Activated CD8-positive, alpha-beta memory T cell treated with anti-CD3 and anti-CD28 coated beads for 24 hours (primary cell): ENCODE measurements around the gene DPH7.
"Not testable (repeated sequence)": the region's sequence is repeated elsewhere in the genome, so short reads cannot be mapped to it uniquely, and the experiment has no call there.

ENCODE experiments used
- DNase-seq: peaks from one replicate; pipeline ENCODE4 v3.0.0-alpha.2; 2020

The DPH7 gene

GRCh38 chr9:137544176-137544760 is 34.5 kb downstream of the DPH7 start:
- DNase-seq: no peak

- DNase-seq: no peak
Observed at GRCh38 chr9:137543237-137543963, 35.3 kb downstream of the DPH7 start.

- no peak for DNase-seq
Observed at GRCh38 chr9:137542486-137542885, 36.2 kb downstream of the DPH7 start.

- no peak for DNase-seq
Observed at GRCh38 chr9:137540536-137540935, 38.2 kb downstream of the DPH7 start.

DNA sequence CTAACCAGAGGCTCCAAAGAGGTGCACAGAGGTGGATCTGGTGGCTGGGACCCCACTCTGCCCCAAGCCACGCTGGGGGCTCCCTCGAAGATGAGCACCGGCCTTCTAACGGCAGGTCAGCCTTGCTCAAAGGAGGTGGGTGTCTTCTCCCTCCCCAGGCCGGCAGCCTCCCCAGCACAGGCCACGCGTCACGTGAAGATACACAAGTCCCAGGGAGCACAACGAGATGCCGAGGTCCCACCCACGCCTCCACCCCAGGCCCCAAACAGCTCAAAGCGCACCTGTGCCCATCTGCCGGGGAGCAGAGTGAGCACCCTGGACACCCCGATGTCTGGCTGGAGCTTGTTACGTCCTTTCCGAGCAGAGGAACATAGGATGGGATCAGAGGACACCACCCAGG is 40.7 kb downstream of the DPH7 start:
- no peak for DNase-seq

GRCh38 chr9:137536594-137537131 is 42.1 kb downstream of the DPH7 start:
- not testable (repeated sequence) for DNase-seq

GRCh38 chr9:137535120-137535428 is 43.7 kb downstream of the DPH7 start:
- no peak for DNase-seq

GRCh38 chr9:137534256-137535119 is 44.2 kb downstream of the DPH7 start:
- peak; percentile 74 for DNase-seq

GRCh38 chr9:137532891-137533468 is 45.7 kb downstream of the DPH7 start:
- not testable (repeated sequence) for DNase-seq

DNA sequence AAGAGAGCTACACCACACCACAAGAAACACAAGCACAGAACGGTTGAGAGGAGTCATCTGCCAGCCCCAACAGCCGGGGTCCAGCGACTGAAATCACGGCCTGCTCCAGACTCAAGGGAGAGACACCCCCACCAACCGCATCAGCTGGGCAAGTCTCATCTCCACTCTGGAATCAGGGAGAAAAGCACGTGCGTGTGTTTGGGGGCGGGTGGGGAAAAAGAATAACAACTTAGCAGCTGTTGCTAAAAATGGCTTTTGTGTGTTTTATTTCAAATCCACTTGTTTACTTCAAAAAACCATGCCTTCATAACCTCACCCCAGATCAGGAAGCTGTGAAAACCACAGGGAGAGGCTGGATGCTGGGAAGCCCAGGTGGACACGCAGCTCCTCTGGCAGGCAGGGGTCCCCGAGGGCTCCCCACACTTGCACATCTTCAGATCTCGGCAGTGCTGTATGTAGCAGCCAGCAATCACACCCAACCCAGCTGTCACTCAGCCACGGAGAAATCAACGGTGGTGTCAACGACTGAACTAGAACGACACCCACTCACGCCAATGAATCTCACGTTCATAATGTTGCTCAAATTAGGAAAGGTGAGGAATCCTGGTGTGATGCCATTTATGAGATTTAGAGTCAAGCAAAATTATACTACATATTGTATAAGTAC is 47.5 kb downstream of the DPH7 start:
- no peak for DNase-seq

DNA sequence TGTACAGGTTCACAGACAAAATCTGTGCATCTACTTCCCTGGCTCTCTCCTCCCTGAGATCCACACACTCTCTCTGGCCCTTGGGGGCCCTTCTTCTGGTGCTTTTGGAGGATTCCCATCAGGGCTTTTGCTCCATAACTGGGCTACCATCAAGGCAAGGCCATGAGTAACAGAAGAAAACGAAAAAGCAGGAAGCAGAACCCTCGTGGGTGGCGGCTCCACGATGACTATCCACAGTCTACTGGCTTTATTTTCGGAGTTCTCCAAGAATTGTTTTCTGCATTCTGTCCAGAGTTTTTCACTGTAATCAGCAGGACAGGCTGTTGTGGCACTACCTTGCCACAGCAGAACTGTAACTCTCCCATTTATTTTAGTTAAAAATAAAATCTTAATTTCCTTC is 48.4 kb downstream of the DPH7 start:
- DNase-seq: no peak

DNA sequence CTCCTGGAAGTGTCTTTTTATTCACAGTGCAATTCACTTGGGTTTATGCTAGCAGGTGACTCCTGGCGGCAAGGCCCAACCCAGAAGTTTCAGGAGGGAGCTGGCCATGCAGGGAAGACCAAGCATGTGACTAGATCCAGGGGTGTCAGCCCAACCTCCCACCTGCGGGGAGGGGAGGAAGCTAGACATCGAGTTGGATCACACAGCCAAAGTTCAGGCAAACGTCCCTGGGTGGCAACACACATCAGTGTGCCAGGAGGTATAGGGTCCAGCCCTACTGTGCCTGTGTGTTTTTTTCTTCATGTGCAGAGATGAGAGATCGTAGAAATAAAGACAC is 53.8 kb downstream of the DPH7 start:
- DNase-seq: no peak

GRCh38 chr9:137524161-137524980 is 54.4 kb downstream of the DPH7 start:
- DNase-seq: no peak

GRCh38 chr9:137522746-137523455 is 55.8 kb downstream of the DPH7 start:
- DNase-seq: no peak

DNA sequence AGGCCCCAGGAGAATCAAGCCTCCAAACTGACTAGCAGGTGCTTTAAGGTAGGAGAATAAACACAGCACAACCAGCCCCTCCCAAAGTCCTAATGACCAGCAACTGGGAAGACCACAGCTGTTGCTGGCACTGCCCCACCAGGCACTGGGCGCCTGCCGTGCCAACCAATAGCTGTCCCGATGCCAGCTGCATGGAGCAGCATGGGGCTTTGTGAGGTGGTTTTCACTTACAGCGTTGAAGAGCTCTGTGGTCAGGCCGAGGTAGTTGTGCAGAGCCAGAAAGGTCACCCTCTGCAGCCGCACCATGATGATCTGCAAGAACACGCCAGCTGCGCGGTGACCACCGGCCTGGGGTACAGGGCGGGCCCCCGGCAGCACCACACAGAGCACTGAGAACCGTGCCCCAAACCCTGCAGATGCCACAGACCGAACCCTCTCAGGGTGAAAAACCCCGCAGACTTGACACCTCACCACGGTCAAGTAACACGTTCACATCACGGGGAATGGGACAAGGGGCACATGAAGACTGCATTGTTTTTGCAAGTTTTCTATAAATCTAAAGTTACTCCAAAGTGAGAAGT is 57.2 kb downstream of the DPH7 start:
- no peak for DNase-seq

- no peak for DNase-seq
Observed at GRCh38 chr9:137520614-137521404, 57.9 kb downstream of the DPH7 start.

DNA sequence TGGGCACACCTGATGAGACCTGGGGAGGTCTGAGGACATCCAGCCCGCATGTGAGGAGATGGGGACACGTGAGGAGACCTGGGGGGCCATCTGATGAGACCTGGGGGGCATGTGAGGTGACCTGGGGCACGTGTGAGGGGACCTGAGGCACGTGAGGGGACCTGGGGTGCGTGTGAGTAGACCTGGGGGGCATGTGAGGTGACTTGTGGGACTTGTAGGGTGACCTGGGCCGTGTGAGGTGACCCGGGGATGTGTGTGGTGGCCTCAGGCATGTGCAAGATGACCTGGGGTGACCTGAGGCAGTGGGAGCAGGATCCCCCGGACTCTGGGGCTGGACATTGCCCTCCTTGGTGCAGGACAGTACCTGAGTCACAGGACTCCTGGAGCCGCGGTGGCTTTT is 59.2 kb downstream of the DPH7 start:
- DNase-seq: no peak

DNA sequence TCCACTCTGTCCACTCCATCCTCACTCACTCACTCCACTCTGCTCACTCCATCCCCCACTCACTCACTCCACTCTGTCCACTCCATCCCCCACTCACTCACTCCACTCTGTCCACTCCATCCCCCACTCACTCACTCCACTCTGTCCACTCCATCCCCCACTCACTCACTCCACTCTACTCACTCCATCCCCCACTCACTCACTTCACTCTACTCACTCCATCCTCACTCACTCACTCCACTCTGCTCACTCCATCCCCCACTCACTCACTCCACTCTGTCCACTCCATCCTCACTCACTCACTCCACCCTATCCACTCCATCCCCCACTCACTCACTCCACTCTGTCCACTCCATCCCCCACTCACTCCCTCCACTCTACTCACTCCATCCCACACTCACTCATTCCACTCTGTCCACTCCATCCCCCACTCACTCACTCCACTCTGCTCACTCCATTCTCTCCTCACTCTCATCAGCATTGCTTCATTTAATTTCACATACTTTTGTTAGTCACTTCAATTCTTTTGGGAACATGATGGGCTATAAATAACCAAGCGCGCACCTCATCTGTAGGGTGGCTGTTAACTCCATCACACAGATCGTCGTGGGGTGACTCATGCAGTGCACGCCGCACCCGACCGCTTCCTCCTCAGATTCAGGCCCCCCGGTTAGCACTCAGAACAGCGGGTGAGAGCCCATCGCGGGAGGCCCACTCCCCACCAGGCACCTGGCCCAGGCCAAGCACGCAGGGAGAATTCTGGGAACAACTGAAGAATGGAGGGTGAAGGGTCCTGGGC is 59.9 kb downstream of the DPH7 start:
- not testable (repeated sequence) for DNase-seq
